H1 (cell line): ENCODE data around the gene SLC6A7. TPM values are rescaled to one million over a fixed set of nuclear protein-coding genes. Genes with fewer than 3 reads are reported as not detected.

Experiments
- CREB1 ChIP-seq: IDR thresholded peaks from 2 replicates; pipeline ENCODE4 v1.6.1; 2012; ENCODE audit warnings: inconsistent platforms
- EP300 ChIP-seq, 2 experiments: IDR thresholded peaks; 1 replicate in 1 of 2; 2 replicates in 1 of 2; pipeline ENCODE4 v1.6.1; 2011 to 2012; ENCODE audit warnings: low read depth in 2 of 2, low read length in 2 of 2, mild to moderate bottlenecking in 2 of 2, borderline replicate concordance in 1 of 2, inconsistent platforms in 1 of 2, moderate library complexity in 1 of 2
- RBBP5 ChIP-seq: IDR thresholded peaks from 2 replicates; pipeline ENCODE4 v1.7.1; 2012; ENCODE audit warnings: low read depth, mild to moderate bottlenecking, inconsistent platforms, low read length, moderate library complexity, borderline replicate concordance
- RXRA ChIP-seq: IDR thresholded peaks from 2 replicates; pipeline ENCODE4 v1.6.1; 2011; ENCODE audit warnings: low read depth, mild to moderate bottlenecking, low read length, moderate library complexity; ENCODE audit not compliant: insufficient read depth
- TAF7 ChIP-seq: optimal IDR thresholded peaks from 2 replicates; pipeline ENCODE3; 2011; ENCODE audit warnings: low read depth, mild to moderate bottlenecking, inconsistent platforms, low read length, moderate library complexity, borderline replicate concordance
- YY1 ChIP-seq: IDR thresholded peaks from 2 replicates; pipeline ENCODE4 v1.6.1; 2011; ENCODE audit warnings: low read depth, mild to moderate bottlenecking, low read length
- polyA plus RNA-seq, 7 experiments: library from polyadenylated mRNA; depleted of rRNA in 3 of 7; stranded (reverse) in 5 of 7; unstranded in 2 of 7; fragments of >200 nt in 5 of 7; fragments of 200-250 nt in 2 of 7; gene quantifications; 1 replicate in 5 of 7; 2 replicates in 1 of 7; 4 replicates in 1 of 7; pipeline versions ENCODE4 v1.2.1 to v1.2.3, GENCODE V29; 2011 to 2013; ENCODE audit warnings: missing spikeins in 2 of 7, mixed read lengths in 2 of 7
- total RNA-seq: library from RNA; stranded (reverse); fragmentation: NEBNext Ultra II Directional; extraction: Animal tissue kit (Norgen Biotek cat#: 25700); gene quantifications from 2 replicates; pipeline ENCODE4 v1.2.1, GENCODE V29; 2021

The SLC6A7 gene
- total and polyA plus RNA-seq, 2 of the 8 experiments (the other 6 are each of a cell fraction or from before 2014, with no cell fraction given): 0.07 to 0.12 TPM

DNA sequence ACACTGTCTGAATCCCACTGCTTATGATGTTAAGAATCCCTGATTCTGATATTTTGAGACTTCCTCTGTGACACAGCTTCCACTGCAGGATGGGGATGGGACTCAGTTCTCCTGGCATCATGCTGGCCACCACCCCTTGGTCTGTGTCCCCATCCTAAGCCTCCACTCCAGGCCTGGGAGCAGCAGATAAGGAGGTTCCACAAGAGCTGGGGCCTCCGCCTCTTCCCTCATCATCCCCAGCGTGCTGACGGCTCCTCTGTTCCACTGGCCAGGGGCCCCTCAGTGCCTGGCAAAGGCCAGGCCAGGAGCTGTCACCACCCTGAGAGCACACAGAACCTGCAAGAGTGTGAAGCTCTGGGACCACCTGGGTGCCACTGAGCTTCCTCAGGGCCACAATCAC lies 59.1 kb downstream of the SLC6A7 start (continued):
- TF ChIP-seq EP300 (IDR thresholded peaks at IDR 0.05; ENCODE audit: borderline replicate concordance in 1 of 2, low read depth in 2 of 2, low read length in 2 of 2) (no peak), RXRA (no peak), RBBP5 (no peak), TAF7 (no peak), CREB1 (no peak), YY1 (no peak)
- TF ChIP-seq, all 59 proteins: peak for 0
